ENCODE results near the gene IRGQ. TPM values are rescaled to one million over a fixed set of nuclear protein-coding genes. Genes with fewer than 3 reads are reported as not detected.

IRGQ gene
- total and polyA plus RNA-seq, 2 experiments from 2014 or later: 8.4 to 49.6 TPM

GRCh38 chr19:43598445-43599240 is 2.7 kb upstream of the IRGQ start (continued):
- TF ChIP-seq REST (IDR thresholded peaks at IDR 0.05; ENCODE audit: unreplicated experiment) (no peak), ZNF331 (CRISPR knock-in tag; IDR thresholded peaks at IDR 0.05; ENCODE audit: low read depth) (no peak), CREB1 (CRISPR knock-in tag; IDR thresholded peaks at IDR 0.05; ENCODE audit: low read depth) (no peak), EZH2phosphoT487 (IDR thresholded peaks at IDR 0.05; ENCODE audit: unreplicated experiment) (no peak), POLR2AphosphoS5 (IDR thresholded peaks at IDR 0.05; ENCODE audit: low read depth) (no peak), EZH2 (IDR thresholded peaks at IDR 0.05; ENCODE audit: low read depth, unreplicated experiment) (no peak)
- TF ChIP-seq, protein P1, sequence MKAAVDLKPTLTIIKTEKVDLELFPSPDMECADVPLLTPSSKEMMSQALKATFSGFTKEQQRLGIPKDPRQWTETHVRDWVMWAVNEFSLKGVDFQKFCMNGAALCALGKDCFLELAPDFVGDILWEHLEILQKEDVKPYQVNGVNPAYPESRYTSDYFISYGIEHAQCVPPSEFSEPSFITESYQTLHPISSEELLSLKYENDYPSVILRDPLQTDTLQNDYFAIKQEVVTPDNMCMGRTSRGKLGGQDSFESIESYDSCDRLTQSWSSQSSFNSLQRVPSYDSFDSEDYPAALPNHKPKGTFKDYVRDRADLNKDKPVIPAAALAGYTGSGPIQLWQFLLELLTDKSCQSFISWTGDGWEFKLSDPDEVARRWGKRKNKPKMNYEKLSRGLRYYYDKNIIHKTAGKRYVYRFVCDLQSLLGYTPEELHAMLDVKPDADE (IDR thresholded peaks at IDR 0.05): no peak
- TF ChIP-seq, protein P2, sequence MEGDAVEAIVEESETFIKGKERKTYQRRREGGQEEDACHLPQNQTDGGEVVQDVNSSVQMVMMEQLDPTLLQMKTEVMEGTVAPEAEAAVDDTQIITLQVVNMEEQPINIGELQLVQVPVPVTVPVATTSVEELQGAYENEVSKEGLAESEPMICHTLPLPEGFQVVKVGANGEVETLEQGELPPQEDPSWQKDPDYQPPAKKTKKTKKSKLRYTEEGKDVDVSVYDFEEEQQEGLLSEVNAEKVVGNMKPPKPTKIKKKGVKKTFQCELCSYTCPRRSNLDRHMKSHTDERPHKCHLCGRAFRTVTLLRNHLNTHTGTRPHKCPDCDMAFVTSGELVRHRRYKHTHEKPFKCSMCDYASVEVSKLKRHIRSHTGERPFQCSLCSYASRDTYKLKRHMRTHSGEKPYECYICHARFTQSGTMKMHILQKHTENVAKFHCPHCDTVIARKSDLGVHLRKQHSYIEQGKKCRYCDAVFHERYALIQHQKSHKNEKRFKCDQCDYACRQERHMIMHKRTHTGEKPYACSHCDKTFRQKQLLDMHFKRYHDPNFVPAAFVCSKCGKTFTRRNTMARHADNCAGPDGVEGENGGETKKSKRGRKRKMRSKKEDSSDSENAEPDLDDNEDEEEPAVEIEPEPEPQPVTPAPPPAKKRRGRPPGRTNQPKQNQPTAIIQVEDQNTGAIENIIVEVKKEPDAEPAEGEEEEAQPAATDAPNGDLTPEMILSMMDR (conservative IDR thresholded peaks at IDR 0.05; ENCODE audit: low read depth in 2 of 2): no peak

DNA sequence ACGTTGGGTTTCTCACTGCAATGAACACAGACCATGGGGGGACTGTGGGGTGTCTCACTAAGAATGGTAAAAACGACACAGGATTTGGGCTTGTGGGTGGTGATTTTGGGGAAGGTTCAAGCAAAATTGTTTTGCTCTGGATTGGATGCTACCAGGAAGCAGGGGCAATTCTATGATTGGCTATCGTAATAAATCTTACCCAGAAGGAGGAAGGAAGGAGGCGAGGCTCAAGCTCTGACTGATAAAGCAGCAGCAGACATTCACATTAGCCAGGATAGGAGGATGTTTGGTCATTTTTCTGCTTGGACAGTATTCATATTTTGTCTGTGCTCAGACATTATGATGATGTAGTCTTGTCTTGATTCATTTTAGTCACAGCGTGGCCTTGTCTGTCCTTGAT is 1.9 kb upstream of the IRGQ start:
- H3K4me1 Mint-ChIP-seq: peaks cover 19% of the 10 kb centered on the region
- peaks cover 2% of the 10 kb centered on the region; the same call in 2 of the 3 replicates for H3K9me3 Mint-ChIP-seq
- no peak overlapping the region for H2AFZ ChIP-seq
- H3K9me2 ChIP-seq (ENCODE audit: insufficient read depth): no peaks in the 10 kb centered on the region
- no peak for DNase-seq (ENCODE audit: low spot score)
- ATAC-seq: no peak
- H3K4me3 Mint-ChIP-seq: peak overlapping the region; percentile 98
- H3K27ac ChIP-seq (ENCODE audit: low read depth): no peak overlapping the region
- H3F3A ChIP-seq (replicated peaks; ENCODE audit: low read depth): 0 out of 2 replicates have a peak, but pooled peaks cover 11% of the 10 kb centered on the region
- H3K4me2 ChIP-seq: peak overlapping the region; percentile 93; the same call in 1 of the 2 replicates
- peaks cover 8% of the 10 kb centered on the region; the same call in 1 of the 2 replicates for H3K36me3 ChIP-seq (ENCODE audit: insufficient read depth)
- H3K27me3 ChIP-seq (ENCODE audit: insufficient read depth): no peaks in the 10 kb centered on the region
- no peak overlapping the region for H3K27ac Mint-ChIP-seq
- H3K79me2 ChIP-seq (replicated peaks; ENCODE audit: insufficient read depth): peaks cover 23% of the 10 kb centered on the region
- H3K36me3 Mint-ChIP-seq (ENCODE audit: low read depth): peaks cover 15% of the 10 kb centered on the region
- peak overlapping the region; percentile 76; the same call in 1 of the 2 replicates for H3K4me3 ChIP-seq
- peaks cover 8% of the 10 kb centered on the region; the same call in 1 of the 2 replicates for H4K20me1 ChIP-seq (replicated peaks; ENCODE audit: insufficient read depth)
- peaks cover 14% of the 10 kb centered on the region for H3K27me3 Mint-ChIP-seq (ENCODE audit: insufficient read depth, low read depth, poor library complexity)
- H3K4me1 ChIP-seq (ENCODE audit: insufficient read depth): peaks cover 10% of the 10 kb centered on the region
- TF ChIP-seq POLR2AphosphoS5 (IDR thresholded peaks at IDR 0.05; ENCODE audit: low read depth) (no peak), ZNF331 (CRISPR knock-in tag; IDR thresholded peaks at IDR 0.05; ENCODE audit: low read depth) (no peak), NANOG (IDR thresholded peaks at IDR 0.05; ENCODE audit: borderline replicate concordance) (no peak), STAT1 (IDR thresholded peaks at IDR 0.05; ENCODE audit: unreplicated experiment) (no peak), JUNB (IDR thresholded peaks at IDR 0.05; ENCODE audit: unreplicated experiment) (no peak), EZH2phosphoT487 (IDR thresholded peaks at IDR 0.05; ENCODE audit: unreplicated experiment) (no peak), ZNF114 (CRISPR knock-in tag; IDR thresholded peaks at IDR 0.05) (no peak), REST (IDR thresholded peaks at IDR 0.05; ENCODE audit: unreplicated experiment) (no peak), EZH2 (IDR thresholded peaks at IDR 0.05; ENCODE audit: low read depth, unreplicated experiment) (no peak)
- TF ChIP-seq, protein P2 (conservative IDR thresholded peaks at IDR 0.05; ENCODE audit: low read depth in 2 of 2): no peak
